SK-N-SH treated with all-trans-retinoic acid at 6 μM for 48 hours (cell line): Measurements from ENCODE around the gene SLC30A10.

ENCODE experiments used
- ARNTL ChIP-seq: fragments of 450-650 bp; formaldehyde crosslinking; IDR thresholded peaks from 2 replicates; pipeline ENCODE4 v1.5.0; 2020; ENCODE audit warnings: low read depth, mild to moderate bottlenecking, moderate library complexity, borderline replicate concordance
- ESRRG ChIP-seq: fragments of 250-450 bp; sonication (Bioruptor Pico); IDR thresholded peaks from 2 replicates; pipeline ENCODE4 v1.6.1; 2021; ENCODE audit warnings: mild to moderate bottlenecking
- RARB ChIP-seq: fragments of 250-450 bp; sonication (Bioruptor Pico); IDR thresholded peaks from 2 replicates; pipeline ENCODE4 v1.8.0; 2021; ENCODE audit warnings: mild to moderate bottlenecking, moderate library complexity
- TCF4 ChIP-seq: fragments of 250-450 bp; sonication (Bioruptor Pico); IDR thresholded peaks from 2 replicates; pipeline ENCODE4 v1.8.0; 2021; ENCODE audit warnings: mild to moderate bottlenecking, moderate library complexity, borderline replicate concordance
- ZC3H10 ChIP-seq: fragments of 250-450 bp; sonication (Bioruptor Pico); IDR thresholded peaks from 2 replicates; pipeline ENCODE4 v1.5.1; 2021; ENCODE audit warnings: mild to moderate bottlenecking, moderate library complexity
- ZNF8 ChIP-seq: fragments of 450-650 bp; formaldehyde crosslinking; IDR thresholded peaks from 2 replicates; pipeline ENCODE4 v1.5.0; 2020; ENCODE audit warnings: mild to moderate bottlenecking, moderate library complexity
- TF ChIP-seq, protein P1 (sequence below): fragments of 250-450 bp; sonication (Bioruptor Pico); IDR thresholded peaks from 2 replicates; pipeline ENCODE4 v1.5.0; 2020; ENCODE audit warnings: mild to moderate bottlenecking, moderate library complexity
- TF ChIP-seq, protein P2 (sequence below): fragments of 250-450 bp; sonication (Bioruptor Pico); IDR thresholded peaks from 2 replicates; pipeline ENCODE4 v1.5.1; 2021; ENCODE audit warnings: mild to moderate bottlenecking, moderate library complexity
- TF ChIP-seq, protein P3 (sequence below): fragments of 250-450 bp; sonication (Bioruptor Pico); IDR thresholded peaks from 2 replicates; pipeline ENCODE4 v1.8.0; 2020; ENCODE audit warnings: mild to moderate bottlenecking, moderate library complexity, borderline replicate concordance
- TF ChIP-seq, protein P4 (sequence below): fragments of 250-450 bp; sonication (Bioruptor Pico); IDR thresholded peaks from 2 replicates; pipeline ENCODE4 v1.5.1; 2020; ENCODE audit warnings: low read depth, mild to moderate bottlenecking, moderate library complexity

DNA sequence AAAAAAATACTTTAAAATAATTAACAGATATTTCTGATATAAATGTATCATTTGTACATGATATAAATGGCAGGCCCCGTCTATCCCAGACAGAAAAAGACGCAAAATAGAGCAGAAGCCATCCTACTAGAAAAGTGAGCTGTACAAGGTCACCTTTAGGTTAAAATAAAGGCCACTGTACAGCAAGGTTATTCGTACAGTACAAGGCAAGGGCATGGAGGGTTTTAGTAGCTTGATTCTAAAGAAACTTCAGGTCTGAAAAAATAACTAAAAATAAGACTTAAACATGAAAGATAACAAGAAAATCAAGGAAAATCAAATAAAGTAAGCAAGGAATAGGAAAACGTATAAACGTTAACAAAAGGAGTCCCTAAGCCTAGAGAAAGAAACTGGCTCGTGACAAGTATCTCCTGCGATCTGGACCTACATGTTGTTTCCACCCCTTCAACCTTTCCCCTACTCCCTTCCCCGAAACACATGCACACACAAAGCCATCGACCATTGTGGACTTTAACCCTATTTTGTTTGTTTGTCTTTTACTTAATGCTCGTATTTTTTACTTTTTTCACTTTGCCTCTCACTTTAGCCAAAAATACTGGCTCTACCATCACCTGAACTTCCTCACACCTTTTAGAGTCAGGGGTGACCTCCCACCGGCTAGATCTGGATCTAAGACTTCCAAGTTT lies 26.5 kb upstream of the SLC30A10 start:
- no peak for TF ChIP-seq ZNF8 (CRISPR knock-in tag)
- TF ChIP-seq RARB (CRISPR knock-in tag) = no peak
- TF ChIP-seq, protein P1, sequence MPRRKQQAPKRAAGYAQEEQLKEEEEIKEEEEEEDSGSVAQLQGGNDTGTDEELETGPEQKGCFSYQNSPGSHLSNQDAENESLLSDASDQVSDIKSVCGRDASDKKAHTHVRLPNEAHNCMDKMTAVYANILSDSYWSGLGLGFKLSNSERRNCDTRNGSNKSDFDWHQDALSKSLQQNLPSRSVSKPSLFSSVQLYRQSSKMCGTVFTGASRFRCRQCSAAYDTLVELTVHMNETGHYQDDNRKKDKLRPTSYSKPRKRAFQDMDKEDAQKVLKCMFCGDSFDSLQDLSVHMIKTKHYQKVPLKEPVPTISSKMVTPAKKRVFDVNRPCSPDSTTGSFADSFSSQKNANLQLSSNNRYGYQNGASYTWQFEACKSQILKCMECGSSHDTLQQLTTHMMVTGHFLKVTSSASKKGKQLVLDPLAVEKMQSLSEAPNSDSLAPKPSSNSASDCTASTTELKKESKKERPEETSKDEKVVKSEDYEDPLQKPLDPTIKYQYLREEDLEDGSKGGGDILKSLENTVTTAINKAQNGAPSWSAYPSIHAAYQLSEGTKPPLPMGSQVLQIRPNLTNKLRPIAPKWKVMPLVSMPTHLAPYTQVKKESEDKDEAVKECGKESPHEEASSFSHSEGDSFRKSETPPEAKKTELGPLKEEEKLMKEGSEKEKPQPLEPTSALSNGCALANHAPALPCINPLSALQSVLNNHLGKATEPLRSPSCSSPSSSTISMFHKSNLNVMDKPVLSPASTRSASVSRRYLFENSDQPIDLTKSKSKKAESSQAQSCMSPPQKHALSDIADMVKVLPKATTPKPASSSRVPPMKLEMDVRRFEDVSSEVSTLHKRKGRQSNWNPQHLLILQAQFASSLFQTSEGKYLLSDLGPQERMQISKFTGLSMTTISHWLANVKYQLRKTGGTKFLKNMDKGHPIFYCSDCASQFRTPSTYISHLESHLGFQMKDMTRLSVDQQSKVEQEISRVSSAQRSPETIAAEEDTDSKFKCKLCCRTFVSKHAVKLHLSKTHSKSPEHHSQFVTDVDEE (CRISPR knock-in tag) = no peak
- TF ChIP-seq, protein P2, sequence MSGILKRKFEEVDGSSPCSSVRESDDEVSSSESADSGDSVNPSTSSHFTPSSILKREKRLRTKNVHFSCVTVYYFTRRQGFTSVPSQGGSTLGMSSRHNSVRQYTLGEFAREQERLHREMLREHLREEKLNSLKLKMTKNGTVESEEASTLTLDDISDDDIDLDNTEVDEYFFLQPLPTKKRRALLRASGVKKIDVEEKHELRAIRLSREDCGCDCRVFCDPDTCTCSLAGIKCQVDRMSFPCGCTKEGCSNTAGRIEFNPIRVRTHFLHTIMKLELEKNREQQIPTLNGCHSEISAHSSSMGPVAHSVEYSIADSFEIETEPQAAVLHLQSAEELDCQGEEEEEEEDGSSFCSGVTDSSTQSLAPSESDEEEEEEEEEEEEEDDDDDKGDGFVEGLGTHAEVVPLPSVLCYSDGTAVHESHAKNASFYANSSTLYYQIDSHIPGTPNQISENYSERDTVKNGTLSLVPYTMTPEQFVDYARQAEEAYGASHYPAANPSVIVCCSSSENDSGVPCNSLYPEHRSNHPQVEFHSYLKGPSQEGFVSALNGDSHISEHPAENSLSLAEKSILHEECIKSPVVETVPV = no peak
- TF ChIP-seq ARNTL = no peak
- TF ChIP-seq, protein P3, sequence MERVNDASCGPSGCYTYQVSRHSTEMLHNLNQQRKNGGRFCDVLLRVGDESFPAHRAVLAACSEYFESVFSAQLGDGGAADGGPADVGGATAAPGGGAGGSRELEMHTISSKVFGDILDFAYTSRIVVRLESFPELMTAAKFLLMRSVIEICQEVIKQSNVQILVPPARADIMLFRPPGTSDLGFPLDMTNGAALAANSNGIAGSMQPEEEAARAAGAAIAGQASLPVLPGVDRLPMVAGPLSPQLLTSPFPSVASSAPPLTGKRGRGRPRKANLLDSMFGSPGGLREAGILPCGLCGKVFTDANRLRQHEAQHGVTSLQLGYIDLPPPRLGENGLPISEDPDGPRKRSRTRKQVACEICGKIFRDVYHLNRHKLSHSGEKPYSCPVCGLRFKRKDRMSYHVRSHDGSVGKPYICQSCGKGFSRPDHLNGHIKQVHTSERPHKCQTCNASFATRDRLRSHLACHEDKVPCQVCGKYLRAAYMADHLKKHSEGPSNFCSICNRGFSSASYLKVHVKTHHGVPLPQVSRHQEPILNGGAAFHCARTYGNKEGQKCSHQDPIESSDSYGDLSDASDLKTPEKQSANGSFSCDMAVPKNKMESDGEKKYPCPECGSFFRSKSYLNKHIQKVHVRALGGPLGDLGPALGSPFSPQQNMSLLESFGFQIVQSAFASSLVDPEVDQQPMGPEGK (CRISPR knock-in tag) = no peak
- TF ChIP-seq ESRRG = no peak
- TF ChIP-seq ZC3H10 (CRISPR knock-in tag) = no peak
- TF ChIP-seq TCF4 = no peak
- TF ChIP-seq, protein P4, sequence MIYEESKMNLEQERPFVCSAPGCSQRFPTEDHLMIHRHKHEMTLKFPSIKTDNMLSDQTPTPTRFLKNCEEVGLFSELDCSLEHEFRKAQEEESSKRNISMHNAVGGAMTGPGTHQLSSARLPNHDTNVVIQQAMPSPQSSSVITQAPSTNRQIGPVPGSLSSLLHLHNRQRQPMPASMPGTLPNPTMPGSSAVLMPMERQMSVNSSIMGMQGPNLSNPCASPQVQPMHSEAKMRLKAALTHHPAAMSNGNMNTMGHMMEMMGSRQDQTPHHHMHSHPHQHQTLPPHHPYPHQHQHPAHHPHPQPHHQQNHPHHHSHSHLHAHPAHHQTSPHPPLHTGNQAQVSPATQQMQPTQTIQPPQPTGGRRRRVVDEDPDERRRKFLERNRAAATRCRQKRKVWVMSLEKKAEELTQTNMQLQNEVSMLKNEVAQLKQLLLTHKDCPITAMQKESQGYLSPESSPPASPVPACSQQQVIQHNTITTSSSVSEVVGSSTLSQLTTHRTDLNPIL (CRISPR knock-in tag) = no peak
